Activated B cell treated with CpG ODN at 0.5 μM for 24 hours (primary cell): ENCODE data around the gene ING1. TPM values are rescaled to one million over a fixed set of nuclear protein-coding genes. Genes with fewer than 3 reads are reported as not detected.
A peak's percentile ranks its signal among the peaks of the same experiment; 100 is the strongest.

Experiments
- ATAC-seq: fragments of 200-7000 bp; cut with Tn5 transposase; one replicate; pipeline ENCODE4 v1.10.0; 2021; ENCODE audit warnings: low read depth, mild to moderate bottlenecking, moderate library complexity
- CTCF ChIA-PET: fragments of 350-600 bp; sonication (Branson Sonifier 250); formaldehyde crosslinking; loops from one replicate; lab custom pipeline; 2021; ENCODE audit warnings: antibody characterized with exemption; lab: Charles Lee
- POLR2A ChIA-PET: fragments of 350-600 bp; sonication (Branson Sonifier 250); formaldehyde crosslinking; loops from one replicate; lab custom pipeline; 2021; ENCODE audit warnings: antibody characterized with exemption; lab: Charles Lee
- DNase-seq: peaks from one replicate; pipeline ENCODE4 v3.0.0; 2022
- H3K27ac Mint-ChIP-seq: one replicate; pipeline ENCODE4 v1.8.0; 2020; ENCODE audit warnings: mixed read lengths
- H3K27me3 Mint-ChIP-seq: one replicate; pipeline ENCODE4 v1.8.0; 2021; ENCODE audit warnings: mixed read lengths
- H3K36me3 Mint-ChIP-seq: one replicate; pipeline ENCODE4 v1.8.0; 2021; ENCODE audit warnings: low read depth, mixed read lengths
- H3K4me1 Mint-ChIP-seq: one replicate; pipeline ENCODE4 v1.8.0; 2021; ENCODE audit warnings: mixed read lengths
- H3K4me3 Mint-ChIP-seq: one replicate; pipeline ENCODE4 v1.8.0; 2020; ENCODE audit warnings: mild to moderate bottlenecking, mixed read lengths
- H3K9me3 Mint-ChIP-seq: one replicate; pipeline ENCODE4 v1.8.0; 2020; ENCODE audit warnings: mixed read lengths
- intact Hi-C: fragments of 100-400 bp; cut with micrococcal nuclease; formaldehyde crosslinking; loops from one replicate; pipeline ENCODE4 v1.15.1; 2024
- total RNA-seq: library from RNA; stranded (reverse); gene quantifications from 2 replicates; pipeline ENCODE4 v1.2.3, GENCODE V29; 2022
- TF ChIP-seq, protein P1 (sequence below): fragments of 200-600 bp; IDR thresholded peaks from one replicate; pipeline ENCODE4 v1.8.0; 2022; ENCODE audit warnings: antibody characterized with exemption, mild to moderate bottlenecking

Gene ING1
- total RNA-seq, 1 donor from 2014 or later: 14.3 TPM

DNA sequence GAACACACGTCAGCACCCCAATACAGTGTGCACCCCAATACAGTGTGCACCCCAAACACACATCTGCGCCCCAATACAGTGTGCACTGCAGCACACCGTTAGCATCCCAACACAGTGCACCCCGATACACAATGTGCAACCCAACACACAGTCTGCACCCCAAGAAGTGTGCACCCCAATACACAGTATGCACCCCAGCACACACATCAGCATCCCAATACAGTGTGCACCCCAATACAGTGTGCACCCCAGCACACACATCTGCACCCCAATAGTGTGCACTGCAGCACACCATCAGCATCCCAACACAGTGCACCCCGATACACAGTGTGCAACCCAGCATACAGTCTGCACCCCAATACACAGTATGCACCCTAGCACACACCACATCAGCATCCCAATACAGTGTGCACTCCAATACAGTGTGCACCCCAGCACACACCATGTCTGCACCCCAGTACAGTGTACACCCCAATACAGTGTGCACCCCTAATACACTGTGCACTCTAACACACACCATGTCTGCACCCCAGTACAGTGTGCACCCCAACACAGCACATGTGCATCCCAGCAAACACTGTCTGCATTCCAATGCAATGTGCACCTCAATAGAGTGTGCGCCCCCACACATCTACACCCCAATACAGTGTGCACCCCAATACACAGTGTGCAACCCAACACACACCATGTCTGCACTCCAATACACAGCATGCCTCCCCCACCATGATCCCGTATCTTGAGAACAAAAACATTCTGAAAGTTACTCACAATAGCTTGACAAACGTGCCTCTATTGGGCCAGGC, 6.7 kb upstream of the ING1 start:
- H3K27ac Mint-ChIP-seq: peak overlapping the region; percentile 76
- peaks cover 46% of the 10 kb centered on the region for H3K4me1 Mint-ChIP-seq
- POLR2A ChIA-PET: interaction anchor here (1.4 to 3.2 kb wide), 4 partner anchors 8 to 207 kb away, joined by 4 to 36 read pairs (median 15); no protein-coding TSS in a partner anchor
- CTCF ChIA-PET: interaction anchor here (2.3 kb wide), 1 partner anchor 62 kb away, joined by 8 read pairs; no protein-coding TSS in a partner anchor
- H3K4me3 Mint-ChIP-seq: peak overlapping the region; percentile 80
- TF ChIP-seq, protein P1, sequence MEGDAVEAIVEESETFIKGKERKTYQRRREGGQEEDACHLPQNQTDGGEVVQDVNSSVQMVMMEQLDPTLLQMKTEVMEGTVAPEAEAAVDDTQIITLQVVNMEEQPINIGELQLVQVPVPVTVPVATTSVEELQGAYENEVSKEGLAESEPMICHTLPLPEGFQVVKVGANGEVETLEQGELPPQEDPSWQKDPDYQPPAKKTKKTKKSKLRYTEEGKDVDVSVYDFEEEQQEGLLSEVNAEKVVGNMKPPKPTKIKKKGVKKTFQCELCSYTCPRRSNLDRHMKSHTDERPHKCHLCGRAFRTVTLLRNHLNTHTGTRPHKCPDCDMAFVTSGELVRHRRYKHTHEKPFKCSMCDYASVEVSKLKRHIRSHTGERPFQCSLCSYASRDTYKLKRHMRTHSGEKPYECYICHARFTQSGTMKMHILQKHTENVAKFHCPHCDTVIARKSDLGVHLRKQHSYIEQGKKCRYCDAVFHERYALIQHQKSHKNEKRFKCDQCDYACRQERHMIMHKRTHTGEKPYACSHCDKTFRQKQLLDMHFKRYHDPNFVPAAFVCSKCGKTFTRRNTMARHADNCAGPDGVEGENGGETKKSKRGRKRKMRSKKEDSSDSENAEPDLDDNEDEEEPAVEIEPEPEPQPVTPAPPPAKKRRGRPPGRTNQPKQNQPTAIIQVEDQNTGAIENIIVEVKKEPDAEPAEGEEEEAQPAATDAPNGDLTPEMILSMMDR: no peak
- DNase-seq (no peak), ATAC-seq (no peak)
- intact Hi-C loops: loop anchor here (1.0 kb wide), 3 partner anchors 9 to 61 kb away; no protein-coding TSS in a partner anchor
- peaks cover 20% of the 10 kb centered on the region for H3K36me3 Mint-ChIP-seq
- H3K27me3 Mint-ChIP-seq: no peaks in the 10 kb centered on the region
- H3K9me3 Mint-ChIP-seq: no peaks in the 10 kb centered on the region

DNA sequence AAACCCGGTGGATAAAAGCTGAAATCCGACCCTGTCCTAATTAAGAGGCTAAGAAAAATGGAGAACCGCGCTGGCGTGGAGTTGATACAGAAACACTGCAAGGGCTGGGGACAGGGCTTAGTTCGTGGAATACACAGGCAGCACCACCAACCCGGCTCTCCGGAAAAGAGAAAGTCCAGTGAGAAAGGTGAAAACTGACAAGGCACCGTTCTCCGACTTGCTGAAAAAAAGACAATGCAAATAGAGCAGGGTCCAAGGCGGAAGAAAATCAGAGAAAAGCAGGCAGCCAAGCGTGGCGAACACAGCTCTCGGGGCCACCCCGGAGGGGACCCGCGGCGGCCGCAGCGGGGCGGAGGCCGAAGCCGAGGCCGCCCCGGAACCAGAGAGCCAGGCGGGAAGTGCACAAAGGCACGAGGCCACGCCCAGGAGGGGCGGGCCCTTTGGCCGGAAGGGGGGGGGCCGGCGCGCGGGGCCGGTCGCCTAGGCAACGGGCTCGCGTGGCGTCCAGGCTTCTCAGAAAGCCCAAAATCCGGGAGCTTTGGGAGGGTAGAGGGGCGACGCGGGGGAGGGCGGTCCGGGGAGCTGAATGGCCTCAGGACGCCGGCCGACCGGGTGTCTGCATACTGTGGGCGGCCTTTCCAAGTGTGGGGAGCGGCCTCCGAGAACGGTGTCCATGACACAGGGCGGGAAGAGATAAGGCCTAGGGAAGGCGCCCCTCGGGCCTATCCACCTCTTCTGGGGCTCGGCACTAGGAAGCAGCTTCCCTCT, 1.2 kb upstream of the ING1 start:
- intact Hi-C loops: loop anchor here (5.0 to 10.0 kb wide), 4 partner anchors 55 to 1873 kb away; partner anchors contain the start of genes IRS2 and TUBGCP3
- H3K4me1 Mint-ChIP-seq: peaks cover 24% of the 10 kb centered on the region

DNA sequence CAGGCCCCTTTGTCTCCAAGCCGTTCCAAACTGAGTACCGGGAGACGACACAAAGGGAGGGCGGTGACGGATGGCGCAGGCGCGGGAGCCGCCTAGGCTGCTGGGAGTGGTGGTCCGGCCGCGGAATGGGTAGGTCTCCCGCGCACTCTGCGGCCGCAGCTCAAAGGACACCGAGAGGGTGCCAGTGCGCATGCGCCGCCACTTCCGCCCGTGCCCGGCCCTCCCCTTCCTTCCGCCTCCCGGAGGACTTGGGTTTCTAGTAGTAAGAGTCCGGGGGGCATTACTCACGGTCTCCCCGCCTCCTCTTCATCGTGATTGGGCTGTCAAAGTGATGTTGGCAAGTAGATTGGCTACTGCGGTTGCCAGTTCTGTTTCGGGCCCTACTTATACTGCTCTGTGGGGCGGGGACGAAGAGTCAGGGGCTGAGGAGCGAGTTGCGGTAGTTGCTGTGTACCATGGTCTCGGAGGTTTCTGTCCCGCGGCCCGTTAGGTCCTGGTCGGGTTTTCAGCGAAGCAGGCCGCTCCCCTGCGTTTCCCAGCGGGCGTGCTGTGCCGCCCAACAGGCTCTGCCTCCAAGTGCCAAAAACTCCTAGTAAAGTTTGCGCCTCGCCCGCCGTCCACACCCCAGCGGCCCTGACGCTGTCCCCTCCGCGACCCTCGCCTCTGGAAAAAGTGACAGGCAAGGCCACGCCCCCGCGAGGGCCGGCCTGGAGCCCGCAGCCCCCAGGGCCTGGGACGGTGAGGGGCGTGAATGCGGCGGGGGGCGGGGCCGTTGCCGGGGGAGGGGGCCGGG, 455 bp upstream of the ING1 start:
- no peaks in the 10 kb centered on the region for H3K9me3 Mint-ChIP-seq
- DNase-seq (peak; percentile 99), ATAC-seq (peak; percentile 56)
- ChIA-PET POLR2A (interaction anchor here (0.6 to 6.8 kb wide), 25 partner anchors 11 to 513 kb away, joined by 3 to 169 read pairs (median 4); partner anchors contain the start of genes ANKRD10 and NAXD), CTCF (interaction anchor here (0.8 to 1.8 kb wide), 5 partner anchors 32 to 120 kb away, joined by 3 to 8 read pairs (median 6); no protein-coding TSS in a partner anchor)
- H3K4me3 Mint-ChIP-seq: peak overlapping the region; percentile 98
- intact Hi-C loops: loop anchor here (1.0 to 10.0 kb wide), 6 partner anchors 56 to 1872 kb away; partner anchors contain the start of genes ANKRD10, IRS2 and TUBGCP3
- peak overlapping the region; percentile 99 for H3K27ac Mint-ChIP-seq
- peaks cover 32% of the 10 kb centered on the region for H3K4me1 Mint-ChIP-seq
- H3K36me3 Mint-ChIP-seq: peaks cover 14% of the 10 kb centered on the region
- TF ChIP-seq, protein P1: no peak
- H3K27me3 Mint-ChIP-seq: no peaks in the 10 kb centered on the region

More for the DNA sequence above, 1.2 kb upstream of the ING1 start:
- ChIA-PET CTCF (interaction anchor here (0.8 to 1.8 kb wide), 5 partner anchors 32 to 119 kb away, joined by 3 to 8 read pairs (median 6); no protein-coding TSS in a partner anchor), POLR2A (interaction anchor here (0.6 to 6.8 kb wide), 26 partner anchors 10 to 514 kb away, joined by 3 to 169 read pairs (median 4); partner anchors contain the start of genes ANKRD10 and NAXD)
- Mint-ChIP-seq H3K27ac (peak overlapping the region; percentile 99), H3K4me3 (peak overlapping the region; percentile 98), H3K9me3 (no peaks in the 10 kb centered on the region), H3K27me3 (no peaks in the 10 kb centered on the region), H3K36me3 (peaks cover 14% of the 10 kb centered on the region)
- TF ChIP-seq, protein P1: no peak
- DNase-seq (peak; percentile 78), ATAC-seq (peak; percentile 25)

DNA sequence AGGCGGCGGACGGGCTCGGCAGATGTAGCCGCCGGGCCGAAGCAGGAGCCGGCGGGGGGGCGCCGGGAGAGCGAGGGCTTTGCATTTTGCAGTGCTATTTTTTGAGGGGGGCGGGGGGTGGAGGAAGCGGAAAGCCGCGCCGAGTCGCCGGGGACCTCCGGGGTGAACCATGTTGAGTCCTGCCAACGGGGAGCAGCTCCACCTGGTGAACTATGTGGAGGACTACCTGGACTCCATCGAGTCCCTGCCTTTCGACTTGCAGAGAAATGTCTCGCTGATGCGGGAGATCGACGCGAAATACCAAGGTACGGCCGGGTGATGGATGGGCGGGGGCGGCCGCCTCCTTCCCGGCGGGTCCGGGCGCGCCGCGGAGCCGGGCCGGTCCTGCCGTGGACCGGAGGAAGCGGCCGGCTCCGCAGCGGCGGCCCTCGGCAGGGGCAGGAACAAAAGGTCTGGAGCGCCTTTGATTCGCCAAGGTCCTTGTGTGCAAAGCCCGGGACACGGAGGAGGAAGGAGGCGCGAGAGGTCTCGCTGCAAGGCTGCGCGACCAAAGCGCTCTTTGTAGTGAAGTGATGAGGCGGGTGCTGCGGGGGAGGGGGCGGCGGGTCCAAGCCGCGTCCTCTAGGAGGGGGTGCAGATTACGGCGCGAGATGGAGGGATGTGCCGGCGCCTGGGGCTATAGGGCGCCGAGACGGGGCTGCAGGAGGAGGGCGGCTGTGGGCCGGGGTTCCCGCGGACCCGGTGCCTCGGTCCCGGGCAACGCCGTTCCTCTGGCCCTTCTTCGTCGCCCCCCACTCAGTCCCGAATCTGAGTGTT, 689 bp downstream of the ING1 start:
- Mint-ChIP-seq H3K36me3 (peaks cover 17% of the 10 kb centered on the region), H3K27me3 (no peaks in the 10 kb centered on the region), H3K4me1 (peaks cover 34% of the 10 kb centered on the region), H3K9me3 (no peaks in the 10 kb centered on the region), H3K27ac (peak overlapping the region; percentile 97), H3K4me3 (peak overlapping the region; percentile 96)
- TF ChIP-seq, protein P1: no peak
- ATAC-seq (no peak), DNase-seq (peak; percentile 62)
- ChIA-PET CTCF (interaction anchor here (0.5 to 2.2 kb wide), 4 partner anchors 27 to 121 kb away, joined by 3 to 11 read pairs (median 6); no protein-coding TSS in a partner anchor), POLR2A (interaction anchor here (1.1 to 6.8 kb wide), 11 partner anchors 9 to 250 kb away, joined by 3 to 169 read pairs (median 19); partner anchors contain the start of genes ANKRD10, CARS2, NAXD and RAB20)
- intact Hi-C loops: loop anchor here (1.0 to 10.0 kb wide), 8 partner anchors 57 to 1871 kb away; partner anchors contain the start of genes ANKRD10, IRS2 and TUBGCP3
